MM.1S (cell line): ENCODE results near the gene TSHZ2.

Experiments used
- EZH2phosphoT487 ChIP-seq: fragments of 300-600 bp; sonication (generic); IDR thresholded peaks from 2 replicates; pipeline ENCODE4 v1.6.1; 2018; ENCODE audit warnings: antibody characterized with exemption, low read length
- TF ChIP-seq, protein P1 (sequence below): fragments of 300-600 bp; sonication (generic); IDR thresholded peaks from 2 replicates; pipeline ENCODE4 v1.5.1; 2016; ENCODE audit warnings: antibody characterized with exemption, low read length, mixed read lengths

DNA sequence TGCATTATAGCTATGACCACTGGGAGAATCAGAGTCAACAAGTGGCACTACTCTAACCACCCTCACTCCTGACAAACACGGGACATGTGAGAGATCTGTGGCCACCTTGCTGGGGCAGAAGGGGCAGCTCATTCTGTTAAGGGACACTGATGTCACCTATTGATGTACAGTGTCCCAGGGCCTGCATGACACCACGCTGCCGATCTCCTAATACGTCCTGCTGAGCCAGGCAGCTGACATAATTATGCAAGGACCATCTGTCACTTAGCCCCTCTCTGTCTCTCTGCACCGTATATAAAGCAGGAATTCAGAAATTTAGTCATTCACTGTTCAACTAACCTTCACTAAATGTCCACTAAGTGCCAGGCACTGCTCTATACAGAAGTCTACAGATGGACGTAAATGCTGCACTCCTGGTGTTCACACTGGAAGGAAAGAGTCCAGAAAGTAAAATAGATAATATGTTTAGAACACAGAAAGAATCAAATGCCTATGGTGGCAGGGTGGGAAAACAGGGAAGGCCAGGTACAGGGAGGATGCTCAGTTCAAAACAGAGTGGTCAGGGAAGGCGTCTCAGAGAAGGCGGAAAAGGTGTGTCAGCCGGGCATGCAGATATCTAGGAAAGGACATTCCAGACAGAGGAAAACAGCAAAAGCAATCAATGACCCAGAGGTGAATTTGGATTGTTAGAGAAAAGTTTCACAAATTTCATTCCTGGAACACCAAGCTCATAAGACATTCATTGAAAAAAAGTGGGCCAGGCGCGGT lies 447.7 kb downstream of the TSHZ2 start:
- TF ChIP-seq, protein P1, sequence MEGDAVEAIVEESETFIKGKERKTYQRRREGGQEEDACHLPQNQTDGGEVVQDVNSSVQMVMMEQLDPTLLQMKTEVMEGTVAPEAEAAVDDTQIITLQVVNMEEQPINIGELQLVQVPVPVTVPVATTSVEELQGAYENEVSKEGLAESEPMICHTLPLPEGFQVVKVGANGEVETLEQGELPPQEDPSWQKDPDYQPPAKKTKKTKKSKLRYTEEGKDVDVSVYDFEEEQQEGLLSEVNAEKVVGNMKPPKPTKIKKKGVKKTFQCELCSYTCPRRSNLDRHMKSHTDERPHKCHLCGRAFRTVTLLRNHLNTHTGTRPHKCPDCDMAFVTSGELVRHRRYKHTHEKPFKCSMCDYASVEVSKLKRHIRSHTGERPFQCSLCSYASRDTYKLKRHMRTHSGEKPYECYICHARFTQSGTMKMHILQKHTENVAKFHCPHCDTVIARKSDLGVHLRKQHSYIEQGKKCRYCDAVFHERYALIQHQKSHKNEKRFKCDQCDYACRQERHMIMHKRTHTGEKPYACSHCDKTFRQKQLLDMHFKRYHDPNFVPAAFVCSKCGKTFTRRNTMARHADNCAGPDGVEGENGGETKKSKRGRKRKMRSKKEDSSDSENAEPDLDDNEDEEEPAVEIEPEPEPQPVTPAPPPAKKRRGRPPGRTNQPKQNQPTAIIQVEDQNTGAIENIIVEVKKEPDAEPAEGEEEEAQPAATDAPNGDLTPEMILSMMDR, result no peak
- no peak for TF ChIP-seq EZH2phosphoT487
